ENCODE data around the gene P3R3URF.

DNA sequence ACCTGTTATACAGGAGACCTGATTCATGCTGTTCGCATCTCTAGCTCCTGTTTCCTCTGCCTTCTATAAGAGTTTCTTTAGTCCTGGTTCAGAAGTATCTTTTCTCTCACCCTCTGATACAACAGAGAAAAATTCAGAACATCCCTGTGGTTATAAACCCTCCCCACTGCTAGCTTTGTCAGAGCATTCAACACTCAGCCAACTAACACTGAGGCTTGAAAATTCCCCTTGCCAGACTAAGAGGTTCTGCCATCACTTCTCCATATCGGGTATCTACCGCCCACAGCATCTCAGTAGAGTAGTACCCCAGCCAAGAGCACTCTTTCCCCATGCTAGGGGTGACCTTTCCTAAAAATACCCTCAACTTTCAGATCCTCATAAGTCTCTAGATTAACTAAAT, 24.3 kb downstream of the P3R3URF start:
- TF ChIP-seq TCF7L2 (IDR thresholded peaks at IDR 0.05; ENCODE audit: borderline replicate concordance, low read depth, low read length) (no peak), ZXDB (tag by site-specific recombination; IDR thresholded peaks at IDR 0.05) (no peak), ZNF133 (tag by site-specific recombination; IDR thresholded peaks at IDR 0.05) (no peak), ZNF174 (tag by site-specific recombination; IDR thresholded peaks at IDR 0.05) (no peak)
- TF ChIP-seq, protein P1, sequence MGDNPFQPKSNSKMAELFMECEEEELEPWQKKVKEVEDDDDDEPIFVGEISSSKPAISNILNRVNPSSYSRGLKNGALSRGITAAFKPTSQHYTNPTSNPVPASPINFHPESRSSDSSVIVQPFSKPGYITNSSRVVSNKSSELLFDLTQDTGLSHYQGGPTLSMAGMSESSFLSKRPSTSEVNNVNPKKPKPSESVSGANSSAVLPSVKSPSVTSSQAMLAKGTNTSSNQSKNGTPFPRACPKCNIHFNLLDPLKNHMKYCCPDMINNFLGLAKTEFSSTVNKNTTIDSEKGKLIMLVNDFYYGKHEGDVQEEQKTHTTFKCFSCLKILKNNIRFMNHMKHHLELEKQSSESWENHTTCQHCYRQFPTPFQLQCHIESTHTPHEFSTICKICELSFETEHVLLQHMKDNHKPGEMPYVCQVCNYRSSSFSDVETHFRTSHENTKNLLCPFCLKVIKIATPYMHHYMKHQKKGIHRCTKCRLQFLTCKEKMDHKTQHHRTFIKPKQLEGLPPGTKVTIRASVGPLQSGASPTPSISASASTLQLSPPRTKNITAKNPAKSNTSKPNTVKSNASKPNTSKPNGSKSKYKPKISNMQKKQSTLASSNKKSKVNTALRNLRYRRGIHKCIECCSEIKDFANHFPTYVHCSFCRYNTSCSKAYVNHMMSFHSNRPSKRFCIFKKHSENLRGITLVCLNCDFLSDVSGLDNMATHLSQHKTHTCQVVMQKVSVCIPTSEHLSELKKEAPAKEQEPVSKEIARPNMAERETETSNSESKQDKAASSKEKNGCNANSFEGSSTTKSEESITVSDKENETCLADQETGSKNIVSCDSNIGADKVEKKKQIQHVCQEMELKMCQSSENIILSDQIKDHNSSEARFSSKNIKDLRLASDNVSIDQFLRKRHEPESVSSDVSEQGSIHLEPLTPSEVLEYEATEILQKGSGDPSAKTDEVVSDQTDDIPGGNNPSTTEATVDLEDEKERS (tag by site-specific recombination; IDR thresholded peaks at IDR 0.05) = no peak
- TF ChIP-seq, protein P2, sequence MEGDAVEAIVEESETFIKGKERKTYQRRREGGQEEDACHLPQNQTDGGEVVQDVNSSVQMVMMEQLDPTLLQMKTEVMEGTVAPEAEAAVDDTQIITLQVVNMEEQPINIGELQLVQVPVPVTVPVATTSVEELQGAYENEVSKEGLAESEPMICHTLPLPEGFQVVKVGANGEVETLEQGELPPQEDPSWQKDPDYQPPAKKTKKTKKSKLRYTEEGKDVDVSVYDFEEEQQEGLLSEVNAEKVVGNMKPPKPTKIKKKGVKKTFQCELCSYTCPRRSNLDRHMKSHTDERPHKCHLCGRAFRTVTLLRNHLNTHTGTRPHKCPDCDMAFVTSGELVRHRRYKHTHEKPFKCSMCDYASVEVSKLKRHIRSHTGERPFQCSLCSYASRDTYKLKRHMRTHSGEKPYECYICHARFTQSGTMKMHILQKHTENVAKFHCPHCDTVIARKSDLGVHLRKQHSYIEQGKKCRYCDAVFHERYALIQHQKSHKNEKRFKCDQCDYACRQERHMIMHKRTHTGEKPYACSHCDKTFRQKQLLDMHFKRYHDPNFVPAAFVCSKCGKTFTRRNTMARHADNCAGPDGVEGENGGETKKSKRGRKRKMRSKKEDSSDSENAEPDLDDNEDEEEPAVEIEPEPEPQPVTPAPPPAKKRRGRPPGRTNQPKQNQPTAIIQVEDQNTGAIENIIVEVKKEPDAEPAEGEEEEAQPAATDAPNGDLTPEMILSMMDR (tag by site-specific recombination; IDR thresholded peaks at IDR 0.05) = no peak
